ENCODE measurements around the gene PLPP3.
A peak's percentile ranks its signal among the peaks of the same experiment; 100 is the strongest.
"Not testable (repeated sequence)": the region's sequence is repeated elsewhere in the genome, so short reads cannot be mapped to it uniquely, and the experiment has no call there.

The PLPP3 gene

DNA sequence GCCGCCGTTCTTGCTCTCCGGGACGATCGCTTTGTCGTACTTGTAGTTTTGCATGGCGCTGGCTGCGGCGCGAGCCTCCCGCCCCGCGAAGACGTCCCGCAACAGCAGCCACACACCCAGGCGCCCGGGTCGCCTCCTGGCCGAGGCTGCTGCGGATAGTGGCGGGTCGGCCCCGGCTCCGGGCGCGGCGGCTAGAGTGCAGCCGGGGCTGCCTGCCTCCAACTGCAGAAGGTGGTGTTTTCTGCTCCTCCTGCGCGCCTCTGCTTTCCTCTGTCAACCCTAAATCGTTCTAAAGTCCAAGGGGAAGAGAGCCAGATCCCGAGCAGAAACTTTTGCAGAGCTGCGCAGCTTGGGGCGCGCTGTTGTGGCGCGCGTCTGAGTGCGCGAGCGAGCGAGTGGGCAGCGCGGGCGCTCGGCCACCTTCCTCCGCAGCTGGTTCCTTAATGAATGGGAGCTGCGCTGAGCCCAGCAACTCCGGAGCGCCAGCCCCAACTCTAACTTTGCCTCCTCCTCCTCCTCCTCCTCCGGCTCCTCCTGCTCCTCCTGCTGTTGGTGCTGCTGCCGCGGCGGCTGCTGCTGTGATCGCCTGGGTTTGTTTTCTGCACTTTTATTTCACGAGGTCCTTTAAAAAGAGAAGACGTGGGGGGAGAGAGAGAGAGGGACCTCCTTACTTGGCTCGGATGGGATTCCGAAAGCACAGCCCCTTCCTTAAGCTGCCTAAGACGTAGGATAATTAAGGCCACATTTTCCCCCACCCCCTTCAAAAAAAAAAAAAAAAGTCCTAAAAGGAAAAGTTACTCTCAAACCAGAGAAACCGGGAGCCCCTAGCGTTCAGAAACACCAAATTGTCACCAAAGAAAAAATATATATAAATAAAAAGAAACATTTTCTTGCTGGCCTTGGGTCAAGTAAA, at the start of gene PLPP3:
PLPP3 (minus strand) TSS at position 601 of the 913 bp plus-strand sequence; CDS start at position 54, 547 bp downstream.
- DNase-seq, result peak; percentile 73

DNA sequence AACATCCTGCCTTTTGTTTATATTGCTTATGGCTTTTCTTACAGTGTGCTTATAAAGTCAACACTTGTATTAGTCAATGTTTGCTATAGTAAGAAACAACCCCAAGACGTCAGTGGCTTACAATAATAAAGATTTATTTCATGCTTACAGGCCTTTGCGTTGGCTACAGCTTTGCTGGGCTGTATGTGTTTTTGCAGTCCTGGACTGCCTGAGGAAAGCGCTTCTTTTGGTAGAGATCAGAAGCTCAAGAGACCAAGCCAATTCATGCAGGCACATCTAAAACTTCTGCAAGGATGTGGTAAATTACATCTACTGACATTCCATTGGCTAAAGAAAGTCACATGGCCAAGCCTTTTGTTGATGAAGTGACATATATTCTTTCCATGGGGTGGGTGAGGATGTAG, 48.3 kb upstream of the PLPP3 start:
- DNase-seq, result no peak

DNA sequence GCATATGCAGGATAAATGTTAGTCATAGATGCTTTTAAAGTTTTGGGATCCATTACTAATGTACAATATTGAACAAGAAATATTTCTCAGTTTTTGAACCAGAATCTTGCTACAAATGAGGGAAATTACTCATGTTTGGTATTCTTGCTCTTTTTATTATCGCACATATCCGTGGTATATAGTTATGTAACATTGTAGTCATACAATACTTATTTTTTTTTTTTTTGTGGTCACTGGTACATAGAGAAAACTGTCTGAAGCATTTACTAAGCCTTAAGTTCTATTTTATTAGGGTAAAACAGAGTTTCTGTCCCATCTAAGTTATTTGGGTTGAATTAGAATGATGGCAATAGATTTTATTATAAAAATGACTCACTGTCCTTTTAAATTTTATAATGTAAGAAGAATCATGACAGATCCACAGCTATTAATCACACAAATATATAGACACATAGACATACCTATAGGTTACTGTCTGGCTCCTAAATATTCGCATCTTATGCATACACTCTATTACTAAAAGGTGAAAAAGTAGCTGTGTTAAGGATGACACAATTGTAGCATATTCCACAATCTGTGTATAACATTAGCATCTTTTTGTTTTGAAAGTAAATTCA, 47.8 kb upstream of the PLPP3 start:
- no peak for DNase-seq

DNA sequence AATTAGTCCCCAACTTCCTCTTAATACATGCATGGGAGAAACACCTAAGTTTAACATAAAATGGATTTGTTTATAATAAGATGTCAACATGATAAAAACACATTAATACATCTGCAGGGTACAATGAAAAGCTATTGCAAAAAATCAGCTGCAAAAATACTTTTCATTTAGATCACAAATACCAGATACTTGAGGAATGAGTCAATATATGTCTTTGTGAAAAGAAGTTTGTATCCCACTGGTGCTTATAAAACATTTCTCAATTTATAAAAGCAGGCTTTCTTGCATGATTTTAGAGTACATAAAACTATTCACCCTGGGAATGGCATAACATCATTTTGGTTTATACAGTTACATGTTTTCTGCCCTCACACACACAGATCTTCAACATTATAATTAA, 47.2 kb upstream of the PLPP3 start:
- DNase-seq, result no peak

DNA sequence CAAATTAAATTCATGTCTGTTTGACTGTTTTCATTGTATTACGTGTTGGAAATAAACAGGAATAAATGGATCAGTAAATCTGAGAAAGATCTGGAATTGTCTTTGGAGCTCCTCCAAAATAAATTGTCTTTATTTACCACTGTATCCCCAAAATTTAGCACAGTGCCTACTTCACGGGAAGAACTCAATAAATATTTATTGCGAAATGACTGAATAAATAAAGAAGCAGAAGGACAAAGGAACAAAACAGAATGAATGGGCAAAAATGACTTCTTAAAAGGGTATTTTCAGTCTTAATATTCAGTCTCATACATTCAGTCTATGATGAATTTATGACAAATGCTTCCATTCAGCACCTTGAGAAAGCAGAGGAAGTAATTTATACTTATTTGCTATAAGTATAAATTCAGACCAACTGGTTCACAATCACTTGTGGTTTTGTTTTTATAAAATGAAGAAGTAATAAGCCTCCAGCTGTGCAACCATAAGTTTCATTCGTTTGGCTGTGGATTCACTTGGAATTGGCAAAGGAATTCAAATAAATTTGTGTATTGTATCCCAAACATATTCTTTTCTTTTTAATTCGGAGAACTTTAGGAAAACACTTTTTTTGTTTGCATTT, 46.6 kb upstream of the PLPP3 start:
- no peak for DNase-seq

DNA sequence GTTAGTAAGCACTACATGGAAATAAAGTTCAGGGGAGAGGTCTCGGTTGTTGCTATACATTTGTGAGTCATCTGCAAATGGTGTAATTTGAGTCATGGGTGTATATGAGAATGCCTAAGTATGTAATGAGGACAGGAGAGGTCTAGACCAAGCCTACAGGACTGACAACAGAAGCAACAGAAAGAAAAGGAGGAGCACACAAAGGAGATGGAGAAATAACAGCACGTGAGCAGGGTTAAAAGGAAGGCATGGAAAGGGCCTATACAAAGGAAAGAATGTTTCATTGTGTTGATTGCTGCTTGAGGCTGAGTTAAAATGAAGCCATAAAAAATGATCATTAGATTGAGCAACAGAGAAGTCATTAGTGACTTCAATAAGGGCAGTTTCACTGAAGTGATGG, 37.8 kb upstream of the PLPP3 start:
- DNase-seq, result no peak

DNA sequence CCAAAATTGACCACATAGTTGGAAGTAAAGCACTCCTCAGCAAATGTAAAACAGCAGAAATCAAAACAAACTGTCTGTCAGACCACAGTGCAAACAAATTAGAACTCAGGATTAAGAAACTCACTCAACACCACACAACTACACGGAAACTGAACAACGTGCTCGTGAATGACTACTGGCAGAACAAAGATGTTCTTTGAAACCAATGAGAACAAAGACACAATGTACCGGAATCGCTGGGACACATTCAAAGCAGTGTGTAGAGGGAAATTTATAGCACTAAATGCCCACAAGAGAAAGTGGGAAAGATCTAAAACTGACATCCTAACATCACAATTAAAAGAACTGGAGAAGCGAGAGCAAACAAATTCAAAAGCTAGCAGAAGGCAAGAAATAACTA, 31.4 kb upstream of the PLPP3 start:
- not testable (repeated sequence) for DNase-seq

DNA sequence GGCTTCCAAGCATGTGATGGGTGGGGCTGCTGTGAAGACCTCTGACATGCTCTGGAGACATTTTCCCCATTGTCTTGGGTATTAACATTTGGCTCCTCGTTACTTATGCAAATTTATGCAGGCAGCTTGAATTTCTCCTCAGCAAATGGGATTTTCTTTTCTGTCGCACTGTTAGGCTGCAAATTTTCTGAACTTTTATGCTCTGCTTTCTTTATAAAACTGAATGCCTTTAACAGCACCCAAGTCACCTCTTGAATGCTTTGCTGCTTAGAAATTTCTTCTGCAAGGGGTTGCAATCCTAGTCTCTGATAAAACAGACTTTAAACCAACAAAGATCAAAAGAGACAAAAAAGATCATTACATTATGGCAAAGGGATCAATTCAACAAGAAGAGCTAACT, 30.7 kb upstream of the PLPP3 start:
- not testable (repeated sequence) for DNase-seq

DNA sequence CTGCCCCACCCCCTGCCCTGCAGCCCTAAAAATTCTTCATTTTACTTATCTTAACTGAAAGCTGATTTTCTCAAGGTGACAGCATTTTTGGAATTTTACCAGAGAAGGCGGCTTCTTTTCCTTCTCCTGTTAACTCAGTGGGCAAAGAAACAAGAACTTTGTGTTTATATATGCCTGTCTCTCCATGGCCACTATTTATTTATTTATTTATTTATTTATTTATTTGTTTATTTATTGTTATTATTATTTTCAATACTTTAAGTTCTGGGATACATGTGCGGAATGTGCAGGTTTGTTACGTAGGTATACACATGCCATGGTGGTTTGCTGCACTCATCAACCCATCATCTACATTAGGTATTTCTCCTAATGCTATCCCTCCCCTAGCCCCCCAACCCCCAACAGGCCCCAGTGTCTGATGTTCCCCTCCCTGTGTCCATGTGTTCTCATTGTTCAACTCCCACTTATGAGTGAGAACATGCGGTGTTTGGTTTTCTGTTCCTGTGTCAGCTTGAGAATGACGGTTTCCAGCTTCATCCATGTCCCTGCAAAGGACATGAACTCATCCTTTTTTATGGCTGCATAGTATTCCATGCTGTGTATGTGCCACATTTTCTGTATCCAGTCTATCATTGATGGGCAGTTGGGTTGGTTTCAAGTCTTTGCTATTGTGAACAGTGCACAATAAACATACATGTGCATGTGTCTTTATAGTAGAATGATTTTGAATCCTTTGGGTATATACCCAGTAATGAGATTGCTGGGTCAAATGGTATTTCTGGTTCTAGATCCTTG, 16.2 kb upstream of the PLPP3 start:
- DNase-seq, result not testable (repeated sequence)

DNA sequence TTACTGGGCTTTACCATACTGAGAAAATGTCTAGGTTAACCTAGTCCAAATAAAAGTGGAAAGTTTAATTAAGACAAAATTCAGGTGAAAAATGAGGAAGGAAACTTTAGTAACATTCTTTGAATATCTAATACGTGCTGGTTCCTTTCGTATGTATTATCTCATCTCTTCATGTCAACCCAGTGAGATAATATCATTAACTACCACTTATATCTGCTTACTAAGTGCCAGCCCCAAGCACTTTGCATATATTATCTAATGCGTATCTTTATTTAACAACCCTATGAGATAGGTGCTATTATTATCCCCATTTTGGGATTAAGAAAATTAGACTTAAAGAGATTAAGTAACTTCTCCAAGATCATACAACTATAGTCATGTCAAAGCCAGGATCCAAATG, 12.5 kb upstream of the PLPP3 start:
- no peak for DNase-seq

DNA sequence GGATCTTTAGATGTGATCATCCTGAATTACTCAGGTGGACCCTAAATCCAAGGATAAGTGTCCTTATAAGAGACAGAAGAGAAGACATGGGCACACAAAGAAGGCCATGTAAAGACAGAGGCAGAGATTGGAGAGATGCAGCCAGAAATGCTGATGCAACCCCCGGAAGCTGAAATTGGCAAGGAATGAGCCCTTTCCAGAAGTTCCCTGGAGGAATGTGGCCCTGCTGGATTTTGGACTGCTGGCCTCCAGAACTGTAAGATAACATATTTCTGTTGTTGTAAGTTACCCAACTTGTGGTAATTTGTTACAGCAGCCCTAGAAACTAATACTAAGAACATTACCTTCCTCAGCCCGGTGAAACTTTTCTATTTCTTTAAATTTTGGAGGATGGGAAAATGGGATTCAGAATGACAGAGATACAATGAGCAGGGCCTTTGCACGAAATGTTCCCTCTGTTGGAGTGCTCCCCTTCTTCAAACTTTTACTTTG, 11.2 kb upstream of the PLPP3 start:
- no peak for DNase-seq

DNA sequence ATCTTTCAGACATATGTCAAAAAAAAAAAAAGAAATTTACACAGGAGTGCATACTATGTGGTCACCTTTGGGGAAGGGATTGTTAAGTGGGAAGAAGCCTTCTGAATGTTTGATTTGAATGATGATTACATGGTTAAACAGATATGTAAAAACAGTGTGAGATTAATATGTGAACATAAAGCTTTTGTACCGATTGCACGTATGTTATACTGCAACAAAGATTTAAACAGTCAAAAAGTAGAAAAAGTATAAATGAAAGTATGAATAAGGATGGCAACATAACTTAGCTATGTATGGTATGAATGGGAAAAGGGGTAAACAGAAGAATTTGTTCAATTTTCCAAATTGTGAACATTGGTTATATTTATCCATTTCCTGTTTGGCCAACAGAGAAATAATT, 10.0 kb upstream of the PLPP3 start:
- DNase-seq, result no peak

DNA sequence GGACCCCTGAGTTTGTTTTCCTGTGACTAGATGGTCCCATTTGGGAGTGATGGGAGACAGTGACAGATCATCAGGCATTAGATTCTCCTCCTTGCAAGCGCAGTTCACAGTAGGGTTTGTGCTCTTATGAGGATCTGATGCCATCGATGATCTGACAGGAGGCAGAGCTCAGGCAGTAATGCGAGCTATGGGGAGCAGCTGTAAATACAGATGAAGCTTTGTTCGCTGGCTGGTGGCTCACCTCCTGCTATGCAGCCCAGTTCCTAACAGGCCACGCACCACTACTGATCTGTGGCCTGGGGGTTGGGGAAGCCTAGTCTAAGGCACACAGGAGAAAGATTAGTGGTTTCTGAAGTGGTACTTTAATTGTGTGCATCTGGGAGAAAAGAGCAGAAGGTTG, 7.1 kb upstream of the PLPP3 start:
- no peak for DNase-seq

DNA sequence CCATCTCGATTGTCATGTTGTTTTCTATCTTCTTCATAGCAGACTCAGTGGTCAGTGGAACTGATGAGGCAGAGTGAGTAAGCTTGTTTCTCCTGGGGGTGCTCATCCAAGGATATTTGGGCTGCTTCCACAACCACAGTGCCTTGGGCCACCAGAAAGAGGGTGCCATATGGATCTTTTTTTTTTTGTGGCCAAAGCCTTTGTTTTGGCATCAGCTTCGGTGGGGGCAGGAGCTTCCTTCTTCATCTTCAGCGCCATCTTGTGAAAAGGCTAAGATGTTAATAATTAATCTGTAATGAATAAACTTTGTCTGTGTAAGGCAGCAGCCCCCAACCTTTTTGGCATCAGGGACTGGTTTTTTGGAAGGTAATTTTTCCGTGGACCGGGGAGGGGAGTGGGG, 6.6 kb upstream of the PLPP3 start:
- DNase-seq, result no peak

DNA sequence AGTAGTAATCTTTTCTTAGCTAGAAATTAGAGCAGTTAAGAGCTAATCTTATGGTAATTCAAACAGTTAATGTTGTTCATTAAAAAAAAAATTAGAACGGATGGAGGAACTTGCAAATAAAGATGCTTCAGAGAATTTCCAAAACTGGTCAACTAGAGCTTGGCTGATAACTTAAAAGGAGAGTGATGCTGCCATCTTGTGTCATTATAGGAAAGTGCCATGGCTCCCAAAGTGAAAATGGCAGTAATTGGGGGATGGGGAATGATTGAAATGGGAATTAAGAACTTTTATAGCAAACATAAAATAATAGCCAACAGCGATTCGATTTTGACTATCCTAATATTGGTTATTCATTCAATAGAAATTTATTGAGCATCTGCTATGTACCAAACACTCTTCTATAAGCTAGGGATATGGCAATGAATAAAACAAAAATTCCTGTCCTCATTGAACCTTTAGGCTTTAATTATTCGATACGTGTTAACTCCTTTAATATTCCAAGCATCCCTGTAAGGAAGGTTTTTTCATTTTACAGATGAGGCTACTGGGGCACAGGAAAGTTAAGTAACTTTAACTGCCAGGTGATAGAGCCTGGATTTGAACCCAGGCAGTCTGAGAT, 5.7 kb upstream of the PLPP3 start:
- peak; percentile 77 for DNase-seq

DNA sequence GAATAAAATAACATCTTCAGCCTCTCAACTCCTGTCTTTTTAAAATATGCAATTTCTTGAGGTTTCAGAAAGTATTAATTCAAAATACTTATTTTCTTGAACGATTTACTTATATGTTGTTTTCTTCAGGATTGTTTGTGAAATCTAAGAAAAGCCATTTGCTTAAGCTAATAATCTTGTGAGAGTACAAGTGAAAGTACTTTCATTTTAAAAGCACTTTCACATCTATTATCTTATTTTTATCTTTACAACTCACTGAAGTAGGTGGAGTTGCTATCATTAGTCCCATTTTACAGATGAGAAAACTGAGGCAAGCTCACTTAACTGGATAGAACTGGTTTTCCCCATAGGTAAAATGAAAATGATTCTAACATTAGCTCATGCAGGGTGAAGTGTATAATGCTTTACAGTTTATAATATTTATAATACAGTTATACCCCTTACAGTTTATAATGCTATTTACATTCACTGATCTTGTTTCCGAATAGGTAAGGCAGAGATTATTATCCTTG, 4.7 kb upstream of the PLPP3 start:
- DNase-seq, result no peak

DNA sequence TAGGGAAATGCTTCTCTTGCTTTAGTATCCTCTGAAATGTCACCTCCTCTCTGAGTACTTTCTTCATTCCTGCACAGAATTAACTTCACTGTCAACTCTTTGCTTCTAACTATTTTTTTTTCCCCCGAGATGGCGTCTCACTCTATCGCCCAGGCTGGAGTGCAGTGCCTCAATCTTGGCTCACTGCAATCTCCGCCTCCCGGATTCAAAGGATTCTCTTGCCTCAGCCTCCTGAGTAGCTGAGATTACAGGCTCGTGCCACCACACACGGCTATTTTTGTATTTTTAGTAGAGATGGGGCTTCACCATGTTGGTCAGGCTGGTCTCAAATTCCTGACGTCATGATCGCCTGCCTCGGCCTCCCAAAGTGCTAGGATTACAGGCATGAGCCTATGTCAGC, 1.4 kb upstream of the PLPP3 start:
- DNase-seq, result no peak

DNA sequence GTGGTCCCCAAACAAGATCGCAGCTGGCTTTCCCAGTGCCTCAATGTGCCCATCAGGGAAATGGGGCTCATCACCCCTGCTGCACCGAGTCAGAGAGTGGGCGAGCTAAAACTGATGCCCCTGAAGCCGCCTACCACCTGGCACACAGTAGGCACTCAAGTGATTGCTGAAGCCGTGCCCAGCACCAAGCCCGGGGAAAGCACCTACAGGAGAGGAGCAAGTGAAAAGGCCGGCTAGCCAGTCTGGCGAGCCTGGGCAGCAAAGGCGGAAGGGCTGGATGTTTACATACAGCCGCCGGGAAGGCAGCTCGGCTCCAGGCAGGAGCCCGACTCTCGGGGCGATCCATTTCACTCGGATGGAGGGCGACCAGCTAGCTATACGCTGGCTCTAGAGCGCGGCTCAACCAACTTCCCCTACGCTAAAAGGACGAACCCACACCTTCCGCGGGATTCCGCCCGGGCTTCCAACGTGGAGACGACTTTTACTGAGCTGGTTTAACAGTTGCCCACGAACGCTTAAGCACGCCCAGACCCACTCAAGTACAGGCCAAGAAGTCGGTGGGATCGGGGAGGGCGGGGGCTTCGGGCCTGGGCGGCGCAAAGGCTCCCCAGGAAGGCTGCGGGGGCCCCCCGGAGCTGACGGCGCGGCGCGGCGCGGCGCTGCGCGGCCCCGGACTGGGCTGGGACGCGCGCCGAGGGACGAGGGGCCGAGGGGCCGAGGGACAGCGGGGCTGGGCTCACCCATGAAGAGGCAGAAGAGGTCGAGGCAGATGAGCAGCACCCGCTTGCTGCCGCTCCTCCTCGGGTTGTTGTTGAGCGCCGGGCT, 1.0 kb downstream of the PLPP3 start:
- DNase-seq, result peak; percentile 60

DNA sequence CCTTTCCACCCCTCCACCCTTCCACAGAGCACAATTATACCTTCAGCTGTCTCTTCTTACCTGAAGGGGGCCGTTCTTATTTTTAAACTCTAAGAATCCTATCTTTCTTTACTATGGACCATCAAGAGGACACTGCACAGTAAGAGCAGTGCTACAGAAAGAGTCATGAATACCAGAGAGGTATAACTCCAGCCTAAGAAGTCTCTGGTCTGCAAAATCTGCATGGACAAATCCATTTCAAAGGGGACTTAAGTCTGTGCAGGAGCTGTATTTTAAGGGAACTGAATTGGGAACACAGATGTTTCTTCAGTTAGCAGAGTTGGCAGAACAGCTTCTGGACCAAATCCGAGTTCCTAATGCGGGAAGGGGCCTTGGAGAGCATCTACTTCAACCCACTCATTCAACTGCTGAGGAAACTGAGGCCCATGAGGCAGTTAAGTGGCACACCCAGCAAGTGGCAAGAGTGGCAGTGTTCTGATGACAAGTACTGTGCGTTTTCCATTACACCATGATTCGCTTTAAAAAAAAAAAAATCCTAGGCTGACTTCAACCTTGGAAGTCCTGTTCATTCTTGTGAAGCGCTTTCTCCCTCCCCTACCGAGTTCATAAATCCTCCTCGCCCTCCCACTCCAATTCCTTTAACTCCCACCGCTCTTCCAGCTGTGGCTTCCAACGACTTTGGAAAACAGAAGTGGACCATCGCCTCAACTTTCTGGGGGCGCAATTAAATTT, 1.8 kb downstream of the PLPP3 start:
- DNase-seq, result no peak

DNA sequence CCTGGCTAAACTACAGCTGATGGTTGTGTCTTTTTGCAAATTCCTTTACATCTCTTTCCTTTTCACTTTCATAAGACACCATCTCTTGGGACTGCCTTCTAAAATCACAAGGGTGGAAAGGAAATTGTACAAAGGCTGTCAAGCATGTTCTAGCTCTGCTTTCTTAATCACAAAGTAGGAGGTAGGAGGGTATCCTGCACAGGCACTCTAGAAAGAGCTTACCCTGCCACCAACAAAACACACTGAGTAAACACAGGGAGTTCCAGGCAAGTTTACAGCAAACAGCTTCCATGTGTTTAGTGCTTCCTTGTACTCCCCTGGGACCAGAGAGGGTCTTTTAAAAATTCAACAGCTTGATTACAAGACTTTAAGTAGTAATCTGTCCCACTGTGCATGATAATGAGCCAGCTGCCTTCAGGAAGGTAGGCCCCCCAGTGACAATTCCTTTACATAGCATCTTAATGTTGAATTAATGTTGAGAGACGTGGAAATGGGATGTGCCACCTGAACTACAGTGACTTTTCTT, 2.4 kb downstream of the PLPP3 start:
- peak; percentile 71 for DNase-seq

Data from midbrain (tissue), 1 donor.